Liver (tissue), 9 donors: ENCODE measurements around the gene KIR3DL3. TPM values are rescaled to one million over a fixed set of nuclear protein-coding genes. Genes with fewer than 3 reads are reported as not detected.
A peak's percentile ranks its signal among the peaks of the same experiment; 100 is the strongest.
"Not testable (repeated sequence)": the region's sequence is repeated elsewhere in the genome, so short reads cannot be mapped to it uniquely, and the experiment has no call there.

Experiments
- DNase-seq: peaks from one replicate; pipeline ENCODE4 v3.0.0-alpha.2; 2017; ENCODE audit warnings: low spot score
- H3K27ac ChIP-seq, 2 donors: one replicate each; pipeline ENCODE4 v1.7.0; 2013; ENCODE audit warnings: inconsistent platforms in 2 of 2, low read length in 2 of 2, control low read depth in 1 of 2, low read depth in 1 of 2, mild to moderate bottlenecking in 1 of 2
- H3K27me3 ChIP-seq, 4 donors: one replicate each; pipeline versions ENCODE4 v1.6.1 to v1.7.0; 2013; ENCODE audit warnings: low read length in 3 of 4, inconsistent platforms in 1 of 4, mild to moderate bottlenecking in 1 of 4, moderate library complexity in 1 of 4; ENCODE audit not compliant: control insufficient read depth in 4 of 4, insufficient read depth in 4 of 4
- H3K36me3 ChIP-seq, 4 donors: one replicate each; pipeline versions ENCODE4 v1.6.1 to v1.7.0; 2013; ENCODE audit warnings: low read length in 3 of 4, mild to moderate bottlenecking in 3 of 4, low read depth in 1 of 4, moderate library complexity in 1 of 4; ENCODE audit not compliant: control insufficient read depth in 4 of 4, insufficient read depth in 3 of 4
- H3K4me1 ChIP-seq, 4 donors: one replicate each; pipeline versions ENCODE4 v1.6.1 to v1.7.0; 2013; ENCODE audit warnings: low read length in 3 of 4, mild to moderate bottlenecking in 3 of 4, moderate library complexity in 1 of 4; ENCODE audit not compliant: control insufficient read depth in 4 of 4, insufficient read depth in 4 of 4
- H3K4me3 ChIP-seq, 3 donors: one replicate each; pipeline versions ENCODE4 v1.6.1 to v1.7.0; 2013; ENCODE audit warnings: low read length in 3 of 3, control low read depth in 1 of 3, low read depth in 1 of 3, mild to moderate bottlenecking in 1 of 3
- H3K9ac ChIP-seq, 2 donors: one replicate each; pipeline ENCODE4 v1.7.0; 2013; ENCODE audit warnings: low read length in 2 of 2, mild to moderate bottlenecking in 2 of 2, moderate library complexity in 2 of 2, control low read depth in 1 of 2, low read depth in 1 of 2
- H3K9me3 ChIP-seq, 4 donors: one replicate each; pipeline versions ENCODE4 v1.6.1 to v1.7.0; 2013; ENCODE audit warnings: low read length in 3 of 4; ENCODE audit not compliant: control insufficient read depth in 4 of 4
- ATF3 ChIP-seq: IDR thresholded peaks from 2 replicates; pipeline ENCODE4 v1.6.1; 2016; ENCODE audit warnings: antibody characterized with exemption
- CTCF ChIP-seq: fragments of 150-350 bp; IDR thresholded peaks from 2 replicates; pipeline ENCODE4 v1.5.1; 2017; ENCODE audit warnings: improper control_type of control experiment, low read depth, low read length; ENCODE audit not compliant: missing input control
- EGR1 ChIP-seq, 2 donors: IDR thresholded peaks; 2 replicates each; pipeline ENCODE4 v1.6.1; 2016 to 2018; ENCODE audit warnings: antibody characterized with exemption in 2 of 2, low read depth in 2 of 2
- FOXA1 ChIP-seq: IDR thresholded peaks from 2 replicates; pipeline ENCODE4 v1.6.1; 2016; ENCODE audit warnings: antibody characterized with exemption
- FOXA2 ChIP-seq: IDR thresholded peaks from 2 replicates; pipeline ENCODE4 v1.6.1; 2016; ENCODE audit warnings: antibody characterized with exemption
- GABPA ChIP-seq, 2 donors: IDR thresholded peaks in 1 of 2; conservative IDR thresholded peaks in 1 of 2; 2 replicates each; pipeline ENCODE4 v1.6.1; 2016; ENCODE audit warnings: antibody characterized with exemption in 2 of 2, mild to moderate bottlenecking in 1 of 2, moderate library complexity in 1 of 2
- HNF4G ChIP-seq: IDR thresholded peaks from 2 replicates; pipeline ENCODE4 v1.6.1; 2016; ENCODE audit warnings: antibody characterized with exemption
- JUND ChIP-seq, 2 donors: IDR thresholded peaks; 2 replicates each; pipeline ENCODE4 v1.6.1; 2016; ENCODE audit warnings: antibody characterized with exemption in 2 of 2
- NR2F2 ChIP-seq: IDR thresholded peaks from 2 replicates; pipeline ENCODE4 v1.6.1; 2016; ENCODE audit warnings: antibody characterized with exemption
- RAD21 ChIP-seq, 2 donors: IDR thresholded peaks; 2 replicates each; pipeline ENCODE4 v1.6.1; 2016; ENCODE audit warnings: antibody characterized with exemption in 2 of 2, mild to moderate bottlenecking in 2 of 2
- RXRA ChIP-seq, 2 donors: IDR thresholded peaks; 2 replicates each; pipeline ENCODE4 v1.6.1; 2017 to 2018; ENCODE audit warnings: antibody characterized with exemption in 2 of 2, mild to moderate bottlenecking in 1 of 2
- SP1 ChIP-seq: IDR thresholded peaks from 2 replicates; pipeline ENCODE4 v1.6.1; 2018; ENCODE audit warnings: antibody characterized with exemption, mild to moderate bottlenecking
- TAF1 ChIP-seq: conservative IDR thresholded peaks from 2 replicates; pipeline ENCODE4 v1.6.1; 2016; ENCODE audit warnings: antibody characterized with exemption, mild to moderate bottlenecking
- YY1 ChIP-seq: IDR thresholded peaks from 2 replicates; pipeline ENCODE4 v1.6.1; 2016; ENCODE audit warnings: antibody characterized with exemption, mild to moderate bottlenecking
- WGBS: extraction: QIAGEN DNeasy Blood & Tissue Kit; methylation state at CpG from one replicate; pipeline ENCODE4 v1.1.7; 2013; 5-methylcytosine and 5-hydroxymethylcytosine counted together
- polyA plus RNA-seq, 2 donors: library from polyadenylated mRNA; stranded (reverse) in 1 of 2; unstranded in 1 of 2; fragments of 200-250 nt in 1 of 2; fragments of >200 nt in 1 of 2; fragmentation: Nextera tagmentation in 1 of 2; extraction: Ambion mirVana in 1 of 2; gene quantifications; one replicate each; pipeline versions ENCODE4 v1.2.1 to v1.2.3, GENCODE V29; 2013 to 2015
- total RNA-seq, 2 donors: library from RNA; depleted of rRNA; stranded (reverse); fragments of >200 nt; gene quantifications; one replicate each; pipeline ENCODE4 v1.2.3, GENCODE V29; 2014
- TF ChIP-seq, protein P1 (sequence below): IDR thresholded peaks from 2 replicates; pipeline ENCODE4 v1.6.1; 2016; ENCODE audit warnings: antibody characterized with exemption, mild to moderate bottlenecking
- TF ChIP-seq, protein P2 (sequence below): IDR thresholded peaks from 2 replicates; pipeline ENCODE4 v1.6.1; 2016; ENCODE audit warnings: antibody characterized with exemption
- donor health status: healthy.
- donor health status: healthy.
- donor health status: healthy.
- donor health status: healthy.
- donor health status: healthy.

The KIR3DL3 gene
- total RNA-seq, result under 1 TPM in 1 of 2 donors, not detected in 1; 0.05 TPM
- polyA plus RNA-seq, result not detected

- Histone ChIP-seq H3K27ac (no peak within 1 kb of the TSS), H3K9me3 (peaks cover 0 to 10% (median 6%) of the 10 kb centered on the region in 4 donors), H3K36me3 (no peaks in the 10 kb centered on the region), H3K4me1 (no peaks in the 10 kb centered on the region), H3K9ac (no peak within 1 kb of the TSS), H3K4me3 (no peak within 1 kb of the TSS), H3K27me3 (no peaks in the 10 kb centered on the region)
- TF ChIP-seq TAF1, result no peak
- no peak for TF ChIP-seq NR2F2
- TF ChIP-seq RXRA (IDR thresholded peaks at IDR 0.05), result no peak
- TF ChIP-seq, protein P1, sequence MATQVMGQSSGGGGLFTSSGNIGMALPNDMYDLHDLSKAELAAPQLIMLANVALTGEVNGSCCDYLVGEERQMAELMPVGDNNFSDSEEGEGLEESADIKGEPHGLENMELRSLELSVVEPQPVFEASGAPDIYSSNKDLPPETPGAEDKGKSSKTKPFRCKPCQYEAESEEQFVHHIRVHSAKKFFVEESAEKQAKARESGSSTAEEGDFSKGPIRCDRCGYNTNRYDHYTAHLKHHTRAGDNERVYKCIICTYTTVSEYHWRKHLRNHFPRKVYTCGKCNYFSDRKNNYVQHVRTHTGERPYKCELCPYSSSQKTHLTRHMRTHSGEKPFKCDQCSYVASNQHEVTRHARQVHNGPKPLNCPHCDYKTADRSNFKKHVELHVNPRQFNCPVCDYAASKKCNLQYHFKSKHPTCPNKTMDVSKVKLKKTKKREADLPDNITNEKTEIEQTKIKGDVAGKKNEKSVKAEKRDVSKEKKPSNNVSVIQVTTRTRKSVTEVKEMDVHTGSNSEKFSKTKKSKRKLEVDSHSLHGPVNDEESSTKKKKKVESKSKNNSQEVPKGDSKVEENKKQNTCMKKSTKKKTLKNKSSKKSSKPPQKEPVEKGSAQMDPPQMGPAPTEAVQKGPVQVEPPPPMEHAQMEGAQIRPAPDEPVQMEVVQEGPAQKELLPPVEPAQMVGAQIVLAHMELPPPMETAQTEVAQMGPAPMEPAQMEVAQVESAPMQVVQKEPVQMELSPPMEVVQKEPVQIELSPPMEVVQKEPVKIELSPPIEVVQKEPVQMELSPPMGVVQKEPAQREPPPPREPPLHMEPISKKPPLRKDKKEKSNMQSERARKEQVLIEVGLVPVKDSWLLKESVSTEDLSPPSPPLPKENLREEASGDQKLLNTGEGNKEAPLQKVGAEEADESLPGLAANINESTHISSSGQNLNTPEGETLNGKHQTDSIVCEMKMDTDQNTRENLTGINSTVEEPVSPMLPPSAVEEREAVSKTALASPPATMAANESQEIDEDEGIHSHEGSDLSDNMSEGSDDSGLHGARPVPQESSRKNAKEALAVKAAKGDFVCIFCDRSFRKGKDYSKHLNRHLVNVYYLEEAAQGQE, result no peak
- no peak for TF ChIP-seq HNF4G
- TF ChIP-seq EGR1 (IDR thresholded peaks at IDR 0.05; ENCODE audit: low read depth in 2 of 2), result no peak
- TF ChIP-seq SP1, result no peak
- TF ChIP-seq GABPA (IDR thresholded peaks at IDR 0.05 in 1 of 2, conservative IDR thresholded peaks at IDR 0.05 in 1 of 2), result no peak
- TF ChIP-seq, protein P2, sequence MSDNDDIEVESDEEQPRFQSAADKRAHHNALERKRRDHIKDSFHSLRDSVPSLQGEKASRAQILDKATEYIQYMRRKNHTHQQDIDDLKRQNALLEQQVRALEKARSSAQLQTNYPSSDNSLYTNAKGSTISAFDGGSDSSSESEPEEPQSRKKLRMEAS, result no peak
- TF ChIP-seq JUND (IDR thresholded peaks at IDR 0.05), result no peak
- TF ChIP-seq YY1, result no peak
- no peak for TF ChIP-seq RAD21 (IDR thresholded peaks at IDR 0.05)
- WGBS, result 83% methylated on average over 9 of the region's 9 CpGs
- no peak for DNase-seq
Observed at GRCh38 chr19:54724142-54724541, at the start of gene KIR3DL3. Gene KIR3DL3, plus strand, starts transcription at chr19:54724442. Its CDS starts 55 bp downstream, at chr19:54724497.

GRCh38 chr19:54676210-54676834, 47.9 kb upstream of the KIR3DL3 start:
- H3K36me3 ChIP-seq, H3K9ac ChIP-seq, H3K27ac ChIP-seq, H3K4me3 ChIP-seq, H3K9me3 ChIP-seq, DNase-seq, H3K27me3 ChIP-seq, H3K4me1 ChIP-seq: not testable (repeated sequence)
- TF ChIP-seq RAD21 (IDR thresholded peaks at IDR 0.05) (peak; percentile 69 to 84), CTCF (peak; percentile 75)
- WGBS, result 19% methylated on average over 10 of the region's 10 CpGs

GRCh38 chr19:54677217-54677616, 47.0 kb upstream of the KIR3DL3 start:
- TF ChIP-seq RXRA (IDR thresholded peaks at IDR 0.05) (no peak), TAF1 (no peak), ATF3 (no peak), NR2F2 (no peak), FOXA2 (no peak), FOXA1 (no peak), HNF4G (no peak)
- TF ChIP-seq, protein P2, result no peak
- TF ChIP-seq, protein P1, result no peak
- 62% methylated on average over 4 of the region's 4 CpGs for WGBS
- H3K9me3 ChIP-seq, result no peaks in the 10 kb centered on the region
- H3K36me3 ChIP-seq, result no peaks in the 10 kb centered on the region
- H3K4me3 ChIP-seq, result no peak overlapping the region
- H3K27me3 ChIP-seq, result peaks cover 0 to 3% (median 1%) of the 10 kb centered on the region in 4 donors
- H3K4me1 ChIP-seq, result no peaks in the 10 kb centered on the region
- H3K9ac ChIP-seq, result no peak overlapping the region
- no peak overlapping the region for H3K27ac ChIP-seq
- no peak for DNase-seq
